SU-DHL-6 (cell line): ENCODE measurements around the gene PYGB.
"Not testable (repeated sequence)": the region's sequence is repeated elsewhere in the genome, so short reads cannot be mapped to it uniquely, and the experiment has no call there.

ENCODE experiments used
- H2AFZ ChIP-seq: fragments of 200-600 bp; sonication (generic); 2 replicates; pipeline ENCODE4 v1.6.1; 2014; ENCODE audit warnings: low read depth, mild to moderate bottlenecking, moderate library complexity, mixed read lengths, antibody characterized with exemption, low read length; ENCODE audit not compliant: severe bottlenecking
- H3F3A ChIP-seq: fragments of 200-600 bp; shearing (Covaris generic); 2 replicates; pipeline ENCODE4 v1.6.0; 2016; ENCODE audit warnings: antibody characterized with exemption, mild to moderate bottlenecking; ENCODE audit not compliant: insufficient read depth
- H3K27ac ChIP-seq: fragments of 200-600 bp; sonication (generic); 2 replicates; pipeline ENCODE4 v1.5.1; 2016; ENCODE audit warnings: low read depth, mild to moderate bottlenecking, low read length, moderate library complexity, mixed read lengths
- H3K27me3 ChIP-seq: fragments of 200-600 bp; sonication (generic), shearing (Covaris generic); 2 replicates; pipeline ENCODE4 v1.6.0; 2014; ENCODE audit warnings: mild to moderate bottlenecking, low read length
- H3K36me3 ChIP-seq: fragments of 200-600 bp; sonication (generic); 2 replicates; pipeline ENCODE4 v1.6.1; 2014; ENCODE audit warnings: mild to moderate bottlenecking, low read length, mixed read lengths
- H3K4me2 ChIP-seq: fragments of 300-600, 200-600 bp; shearing (Covaris generic), sonication (generic); 2 replicates; pipeline ENCODE4 v1.6.0; 2014; ENCODE audit warnings: low read length, low read depth, mild to moderate bottlenecking; ENCODE audit not compliant: poor library complexity, severe bottlenecking
- H3K4me3 ChIP-seq: fragments of 200-600 bp; sonication (generic); 2 replicates; pipeline ENCODE4 v1.5.1; 2014; ENCODE audit warnings: antibody characterized with exemption, low read length, mild to moderate bottlenecking, mixed read lengths; ENCODE audit not compliant: insufficient read depth, poor library complexity, severe bottlenecking
- H3K79me2 ChIP-seq: fragments of 200-600 bp; sonication (generic); 2 replicates; pipeline ENCODE4 v1.6.1; 2014; ENCODE audit warnings: mild to moderate bottlenecking, low read length, moderate library complexity; ENCODE audit not compliant: insufficient read depth
- H3K9ac ChIP-seq: fragments of 200-600 bp; sonication (generic); 2 replicates; pipeline ENCODE4 v1.7.0; 2014; ENCODE audit warnings: mild to moderate bottlenecking, low read length
- H3K9me2 ChIP-seq: fragments of 200-600 bp; sonication (generic); replicated peaks from 2 replicates; pipeline ENCODE4 v1.6.1; 2014; ENCODE audit warnings: low read length; ENCODE audit not compliant: insufficient read depth
- H3K9me3 ChIP-seq: fragments of 200-600 bp; sonication (generic); 2 replicates; pipeline ENCODE4 v1.6.1; 2014; ENCODE audit warnings: low read length, mixed read lengths; ENCODE audit not compliant: insufficient read depth
- H4K20me1 ChIP-seq: fragments of 200-600 bp; sonication (generic); 2 replicates; pipeline ENCODE4 v1.6.1; 2014; ENCODE audit warnings: low read depth, mild to moderate bottlenecking, antibody characterized with exemption, low read length, moderate library complexity, mixed read lengths
- EZH2phosphoT487 ChIP-seq: fragments of 200-600 bp; sonication (generic), shearing (Covaris generic); conservative IDR thresholded peaks from 2 replicates; pipeline ENCODE4 v1.6.1; 2018; ENCODE audit warnings: mild to moderate bottlenecking, antibody characterized with exemption, low read length, moderate library complexity, mixed read lengths
- TF ChIP-seq, protein P1 (sequence below): fragments of 200-600 bp; sonication (generic); IDR thresholded peaks from one replicate; pipeline ENCODE4 v1.5.1; 2017; ENCODE audit warnings: antibody characterized with exemption, mild to moderate bottlenecking, low read length, moderate library complexity; ENCODE audit not compliant: insufficient read depth, poor library complexity, severe bottlenecking

The PYGB gene

GRCh38 chr20:25325997-25326396 is 78.1 kb downstream of the PYGB start:
- Histone ChIP-seq H3K27ac (no peak overlapping the region), H3K27me3 (no peaks in the 10 kb centered on the region), H3K9me2 (no peaks in the 10 kb centered on the region), H3K9ac (no peak overlapping the region), H3K36me3 (no peaks in the 10 kb centered on the region), H3K4me2 (no peak overlapping the region), H3K9me3 (no peaks in the 10 kb centered on the region), H3K4me3 (no peak overlapping the region), H3F3A (0 out of 2 replicates have a peak, but pooled peaks cover 6% of the 10 kb centered on the region), H3K79me2 (no peaks in the 10 kb centered on the region), H4K20me1 (no peaks in the 10 kb centered on the region), H2AFZ (no peak overlapping the region)
- TF ChIP-seq, protein P1, sequence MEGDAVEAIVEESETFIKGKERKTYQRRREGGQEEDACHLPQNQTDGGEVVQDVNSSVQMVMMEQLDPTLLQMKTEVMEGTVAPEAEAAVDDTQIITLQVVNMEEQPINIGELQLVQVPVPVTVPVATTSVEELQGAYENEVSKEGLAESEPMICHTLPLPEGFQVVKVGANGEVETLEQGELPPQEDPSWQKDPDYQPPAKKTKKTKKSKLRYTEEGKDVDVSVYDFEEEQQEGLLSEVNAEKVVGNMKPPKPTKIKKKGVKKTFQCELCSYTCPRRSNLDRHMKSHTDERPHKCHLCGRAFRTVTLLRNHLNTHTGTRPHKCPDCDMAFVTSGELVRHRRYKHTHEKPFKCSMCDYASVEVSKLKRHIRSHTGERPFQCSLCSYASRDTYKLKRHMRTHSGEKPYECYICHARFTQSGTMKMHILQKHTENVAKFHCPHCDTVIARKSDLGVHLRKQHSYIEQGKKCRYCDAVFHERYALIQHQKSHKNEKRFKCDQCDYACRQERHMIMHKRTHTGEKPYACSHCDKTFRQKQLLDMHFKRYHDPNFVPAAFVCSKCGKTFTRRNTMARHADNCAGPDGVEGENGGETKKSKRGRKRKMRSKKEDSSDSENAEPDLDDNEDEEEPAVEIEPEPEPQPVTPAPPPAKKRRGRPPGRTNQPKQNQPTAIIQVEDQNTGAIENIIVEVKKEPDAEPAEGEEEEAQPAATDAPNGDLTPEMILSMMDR: no peak
- TF ChIP-seq EZH2phosphoT487: no peak

GRCh38 chr20:25327521-25328235 is 79.8 kb downstream of the PYGB start:
- Histone ChIP-seq H3K79me2 (no peaks in the 10 kb centered on the region), H3K27ac (no peak overlapping the region), H2AFZ (no peak overlapping the region), H3K9ac (no peak overlapping the region), H3K9me3 (no peaks in the 10 kb centered on the region), H3K27me3 (no peaks in the 10 kb centered on the region), H3F3A (no peaks in the 10 kb centered on the region), H3K4me2 (no peak overlapping the region), H3K36me3 (no peaks in the 10 kb centered on the region), H4K20me1 (no peaks in the 10 kb centered on the region), H3K9me2 (no peaks in the 10 kb centered on the region), H3K4me3 (no peak overlapping the region)
- TF ChIP-seq EZH2phosphoT487: no peak
- TF ChIP-seq, protein P1: no peak

- Histone ChIP-seq H3K27me3 (no peaks in the 10 kb centered on the region), H3F3A (no peaks in the 10 kb centered on the region), H3K27ac (no peak overlapping the region), H3K4me2 (no peak overlapping the region), H3K36me3 (no peaks in the 10 kb centered on the region), H3K9ac (no peak overlapping the region), H3K9me2 (no peaks in the 10 kb centered on the region), H2AFZ (no peak overlapping the region), H3K4me3 (no peak overlapping the region), H3K9me3 (no peaks in the 10 kb centered on the region), H4K20me1 (no peaks in the 10 kb centered on the region), H3K79me2 (no peaks in the 10 kb centered on the region)
- no peak for TF ChIP-seq EZH2phosphoT487
- TF ChIP-seq, protein P1: no peak
These were observed 81.1 kb downstream of the PYGB start for GRCh38 chr20:25328954-25329498.

GRCh38 chr20:25334972-25335371 is 87.1 kb downstream of the PYGB start:
- H3K9me2 ChIP-seq, H3K79me2 ChIP-seq, H3K36me3 ChIP-seq, H4K20me1 ChIP-seq, H3K9ac ChIP-seq, H3K27me3 ChIP-seq, H3K4me2 ChIP-seq, H3K9me3 ChIP-seq, H3K4me3 ChIP-seq, H2AFZ ChIP-seq, H3F3A ChIP-seq, H3K27ac ChIP-seq: not testable (repeated sequence)
